ENCODE data around the gene SPHK1. TPM values are rescaled to one million over a fixed set of nuclear protein-coding genes. Genes with fewer than 3 reads are reported as not detected.

The SPHK1 gene
- total and polyA plus RNA-seq, 2 experiments from 2014 or later = 72.3 to 113 TPM

GRCh38 chr17:76420356-76421043, 36.1 kb downstream of the SPHK1 start:
- H4K20me1 ChIP-seq (ENCODE audit: insufficient read depth) = no peaks in the 10 kb centered on the region
- H3F3A ChIP-seq (ENCODE audit: insufficient read depth) = no peaks in the 10 kb centered on the region

GRCh38 chr17:76421044-76421407, 36.6 kb downstream of the SPHK1 start:
- Histone ChIP-seq H3K4me3 (no peak overlapping the region), H2AFZ (no peak overlapping the region), H3K4me2 (ENCODE audit: unreplicated experiment) (no peak overlapping the region), H3K27ac (no peak overlapping the region), H3K4me1 (ENCODE audit: insufficient read depth) (no peaks in the 10 kb centered on the region), H3F3A (ENCODE audit: insufficient read depth) (no peaks in the 10 kb centered on the region), H3K9me2 (ENCODE audit: insufficient read depth) (no peaks in the 10 kb centered on the region), H3K9ac (no peak overlapping the region), H3K27me3 (replicated peaks; ENCODE audit: insufficient read depth) (no peaks in the 10 kb centered on the region), H3K9me3 (ENCODE audit: low read depth) (no peaks in the 10 kb centered on the region), H3K79me2 (ENCODE audit: insufficient read depth) (peaks cover 84% of the 10 kb centered on the region), H3K36me3 (ENCODE audit: low read depth) (no peaks in the 10 kb centered on the region), H4K20me1 (ENCODE audit: insufficient read depth) (no peaks in the 10 kb centered on the region)
- TF ChIP-seq EZH2phosphoT487 (IDR thresholded peaks at IDR 0.05; ENCODE audit: insufficient read depth, low read depth) (no peak), EZH2 (IDR thresholded peaks at IDR 0.05; ENCODE audit: insufficient read depth, poor library complexity, severe bottlenecking) (no peak)
- in situ Hi-C loops (cut with MboI) = no loop called here
- 32 to 49% methylated on average over 7 of the region's 7 CpGs for WGBS, 2 experiments (ENCODE audit: low coverage in 1 of 2, low lambda C conversion rate in 2 of 2, missing lambda C conversion rate in 2 of 2)
- DNase-seq = peak; percentile 22

More at GRCh38 chr17:76420356-76421043, 36.1 kb downstream of the SPHK1 start:
- no peak overlapping the region for H3K9ac ChIP-seq
- no peaks in the 10 kb centered on the region for H3K9me3 ChIP-seq (ENCODE audit: low read depth)
- no peak overlapping the region for H3K4me2 ChIP-seq (ENCODE audit: unreplicated experiment)
- H3K27ac ChIP-seq = no peak overlapping the region
- no peak for DNase-seq
- no peaks in the 10 kb centered on the region for H3K27me3 ChIP-seq (replicated peaks; ENCODE audit: insufficient read depth)
- WGBS, 2 experiments (ENCODE audit: low coverage in 1 of 2, low lambda C conversion rate in 2 of 2, missing lambda C conversion rate in 2 of 2) = 71 to 75% methylated on average over 10 of the region's 10 CpGs
- peaks cover 84% of the 10 kb centered on the region for H3K79me2 ChIP-seq (ENCODE audit: insufficient read depth)
- in situ Hi-C loops (cut with MboI) = no loop called here
- H3K4me3 ChIP-seq = no peak overlapping the region
- no peak overlapping the region for H2AFZ ChIP-seq
- H3K36me3 ChIP-seq (ENCODE audit: low read depth) = no peaks in the 10 kb centered on the region
- H3K9me2 ChIP-seq (ENCODE audit: insufficient read depth) = no peaks in the 10 kb centered on the region
- no peaks in the 10 kb centered on the region for H3K4me1 ChIP-seq (ENCODE audit: insufficient read depth)
- no peak for TF ChIP-seq EZH2phosphoT487 (IDR thresholded peaks at IDR 0.05; ENCODE audit: insufficient read depth, low read depth)

GRCh38 chr17:76422406-76422805, 38.0 kb downstream of the SPHK1 start:
- in situ Hi-C loops (cut with MboI) = no loop called here
- Histone ChIP-seq H3K4me1 (ENCODE audit: insufficient read depth) (peaks cover 5% of the 10 kb centered on the region), H3K9me3 (ENCODE audit: low read depth) (no peaks in the 10 kb centered on the region), H3K4me3 (no peak overlapping the region), H3K27me3 (replicated peaks; ENCODE audit: insufficient read depth) (no peaks in the 10 kb centered on the region), H3K79me2 (ENCODE audit: insufficient read depth) (peaks cover 89% of the 10 kb centered on the region), H4K20me1 (ENCODE audit: insufficient read depth) (no peaks in the 10 kb centered on the region), H3K9me2 (ENCODE audit: insufficient read depth) (no peaks in the 10 kb centered on the region), H2AFZ (no peak overlapping the region), H3K9ac (no peak overlapping the region), H3F3A (ENCODE audit: insufficient read depth) (peaks cover 7% of the 10 kb centered on the region), H3K27ac (no peak overlapping the region), H3K4me2 (ENCODE audit: unreplicated experiment) (no peak overlapping the region), H3K36me3 (ENCODE audit: low read depth) (no peaks in the 10 kb centered on the region)
- 91 to 97% methylated on average over 8 of the region's 8 CpGs for WGBS, 2 experiments (ENCODE audit: low coverage in 1 of 2, low lambda C conversion rate in 2 of 2, missing lambda C conversion rate in 2 of 2)
- TF ChIP-seq EZH2phosphoT487 (IDR thresholded peaks at IDR 0.05; ENCODE audit: insufficient read depth, low read depth) (no peak), EZH2 (IDR thresholded peaks at IDR 0.05; ENCODE audit: insufficient read depth, poor library complexity, severe bottlenecking) (no peak)
- no peak for DNase-seq

- peaks cover 11% of the 10 kb centered on the region for H3F3A ChIP-seq (ENCODE audit: insufficient read depth)
- DNase-seq = no peak
- H3K9me2 ChIP-seq (ENCODE audit: insufficient read depth) = no peaks in the 10 kb centered on the region
- no peak overlapping the region for H3K27ac ChIP-seq
- H3K4me2 ChIP-seq (ENCODE audit: unreplicated experiment) = no peak overlapping the region
- no peaks in the 10 kb centered on the region for H4K20me1 ChIP-seq (ENCODE audit: insufficient read depth)
- no peaks in the 10 kb centered on the region for H3K9me3 ChIP-seq (ENCODE audit: low read depth)
- no peaks in the 10 kb centered on the region for H3K27me3 ChIP-seq (replicated peaks; ENCODE audit: insufficient read depth)
- H3K4me1 ChIP-seq (ENCODE audit: insufficient read depth) = peaks cover 10% of the 10 kb centered on the region
- H2AFZ ChIP-seq = no peak overlapping the region
- 95 to 98% methylated on average over 6 of the region's 6 CpGs for WGBS, 2 experiments (ENCODE audit: low coverage in 1 of 2, low lambda C conversion rate in 2 of 2, missing lambda C conversion rate in 2 of 2)
- peaks cover 93% of the 10 kb centered on the region for H3K79me2 ChIP-seq (ENCODE audit: insufficient read depth)
- in situ Hi-C loops (cut with MboI) = no loop called here
- no peak overlapping the region for H3K9ac ChIP-seq
- TF ChIP-seq EZH2 (IDR thresholded peaks at IDR 0.05; ENCODE audit: insufficient read depth, poor library complexity, severe bottlenecking) (no peak), EZH2phosphoT487 (IDR thresholded peaks at IDR 0.05; ENCODE audit: insufficient read depth, low read depth) (no peak)
- H3K36me3 ChIP-seq (ENCODE audit: low read depth) = no peaks in the 10 kb centered on the region
- H3K4me3 ChIP-seq = no peak overlapping the region
Observed at GRCh38 chr17:76422860-76423259, 38.5 kb downstream of the SPHK1 start.
